Mesenchymal stem cell (in vitro differentiated cells and primary cell): ENCODE data around the gene FIGLA.
A peak's percentile ranks its signal among the peaks of the same experiment; 100 is the strongest.

ENCODE experiments used
- DNase-seq: peaks from one replicate; pipeline ENCODE4 v3.0.0-alpha.2; 2013
- H2AFZ ChIP-seq: one replicate; pipeline ENCODE4 v1.6.1; 2013; ENCODE audit warnings: low read depth, mild to moderate bottlenecking, control low read depth, inconsistent platforms, low read length, moderate library complexity
- H2AK5ac ChIP-seq: 2 replicates; pipeline ENCODE4 v1.6.1; 2013; ENCODE audit warnings: low read length, moderate library complexity, mild to moderate bottlenecking, inconsistent platforms; ENCODE audit not compliant: severe bottlenecking
- H2BK120ac ChIP-seq: one replicate; pipeline ENCODE4 v1.6.1; 2013; ENCODE audit warnings: low read depth, mild to moderate bottlenecking, inconsistent platforms, low read length, moderate library complexity
- H2BK12ac ChIP-seq, 2 experiments: one replicate each; pipeline ENCODE4 v1.6.1; 2013; ENCODE audit warnings: inconsistent platforms in 2 of 2, low read length in 2 of 2, mild to moderate bottlenecking in 2 of 2, moderate library complexity in 2 of 2, control low read depth in 1 of 2
- H2BK15ac ChIP-seq: one replicate; pipeline ENCODE4 v1.6.1; 2013; ENCODE audit warnings: mild to moderate bottlenecking, low read depth, inconsistent platforms; ENCODE audit not compliant: poor library complexity, severe bottlenecking
- H2BK5ac ChIP-seq: 2 replicates; pipeline ENCODE4 v1.6.1; 2013; ENCODE audit warnings: low read depth, mild to moderate bottlenecking, low read length, control low read depth, inconsistent platforms; ENCODE audit not compliant: poor library complexity, severe bottlenecking
- H3K14ac ChIP-seq, 2 experiments: one replicate each; pipeline ENCODE4 v1.6.1; 2013; ENCODE audit warnings: inconsistent platforms in 2 of 2, low read length in 2 of 2, control low read depth in 1 of 2, mild to moderate bottlenecking in 1 of 2, moderate library complexity in 1 of 2
- H3K18ac ChIP-seq, 2 experiments: one replicate each; pipeline ENCODE4 v1.6.1; 2013; ENCODE audit warnings: inconsistent platforms in 2 of 2, low read length in 2 of 2, control low read depth in 1 of 2, low read depth in 1 of 2, mild to moderate bottlenecking in 1 of 2
- H3K23ac ChIP-seq, 2 experiments: one replicate each; pipeline ENCODE4 v1.6.1; 2013; ENCODE audit warnings: inconsistent platforms in 2 of 2, low read length in 2 of 2, mild to moderate bottlenecking in 2 of 2, moderate library complexity in 2 of 2, control low read depth in 1 of 2
- H3K27ac ChIP-seq: 2 replicates; pipeline ENCODE4 v1.5.1; 2013; ENCODE audit warnings: mild to moderate bottlenecking, moderate library complexity, low read length, control low read depth, inconsistent platforms; ENCODE audit not compliant: poor library complexity, severe bottlenecking
- H3K27me3 ChIP-seq, 2 experiments: 2 replicates each; pipeline versions ENCODE4 v1.6.1 to v1.7.0; 2013; ENCODE audit warnings: low read length in 2 of 2, mild to moderate bottlenecking in 2 of 2, moderate library complexity in 2 of 2, control low read depth in 1 of 2, inconsistent platforms in 1 of 2; ENCODE audit not compliant: control insufficient read depth in 1 of 2, insufficient read depth in 1 of 2
- H3K36me3 ChIP-seq, 2 experiments: 2 replicates each; pipeline versions ENCODE4 v1.6.1 to v1.7.0; 2013; ENCODE audit warnings: low read length in 2 of 2, control low read depth in 1 of 2, inconsistent platforms in 1 of 2, low read depth in 1 of 2, mild to moderate bottlenecking in 1 of 2; ENCODE audit not compliant: insufficient read depth in 2 of 2, control insufficient read depth in 1 of 2
- H3K4ac ChIP-seq, 2 experiments: one replicate each; pipeline ENCODE4 v1.6.1; 2013; ENCODE audit warnings: inconsistent platforms in 2 of 2, low read length in 2 of 2, mild to moderate bottlenecking in 2 of 2, moderate library complexity in 2 of 2, control low read depth in 1 of 2, low read depth in 1 of 2
- H3K4me1 ChIP-seq: 2 replicates; pipeline ENCODE4 v1.6.1; 2013; ENCODE audit warnings: low read depth, low read length, control low read depth; ENCODE audit not compliant: control insufficient read depth, insufficient read depth
- H3K4me2 ChIP-seq: 2 replicates; pipeline ENCODE4 v1.6.1; 2013; ENCODE audit warnings: low read length, mild to moderate bottlenecking, inconsistent platforms; ENCODE audit not compliant: poor library complexity, severe bottlenecking
- H3K4me3 ChIP-seq, 2 experiments: 2 replicates each; pipeline versions ENCODE4 v1.5.1 to v1.7.0; 2013; ENCODE audit warnings: low read length in 2 of 2, mild to moderate bottlenecking in 2 of 2, control low read depth in 1 of 2, low read depth in 1 of 2; ENCODE audit not compliant: insufficient read depth in 1 of 2
- H3K79me1 ChIP-seq: replicated peaks from 2 replicates; pipeline ENCODE4 v1.6.1; 2013; ENCODE audit warnings: mild to moderate bottlenecking, control low read depth, low read length, inconsistent platforms; ENCODE audit not compliant: poor library complexity, severe bottlenecking
- H3K9ac ChIP-seq: 2 replicates; pipeline ENCODE4 v1.7.0; 2013; ENCODE audit warnings: mild to moderate bottlenecking, low read length, moderate library complexity
- H3K9me3 ChIP-seq: 2 replicates; pipeline ENCODE4 v1.7.0; 2013; ENCODE audit warnings: mild to moderate bottlenecking, low read length; ENCODE audit not compliant: control insufficient read depth
- H4K8ac ChIP-seq: one replicate; pipeline ENCODE4 v1.6.1; 2013; ENCODE audit warnings: inconsistent platforms, mild to moderate bottlenecking, low read length, moderate library complexity
- H4K91ac ChIP-seq: one replicate; pipeline ENCODE4 v1.6.1; 2013; ENCODE audit warnings: mild to moderate bottlenecking, low read length, inconsistent platforms
- WGBS: methylation state at CpG from one replicate; pipeline ENCODE4 v1.1.7; 2013; ENCODE audit warnings: mixed read lengths; 5-methylcytosine and 5-hydroxymethylcytosine counted together

The FIGLA gene

DNA sequence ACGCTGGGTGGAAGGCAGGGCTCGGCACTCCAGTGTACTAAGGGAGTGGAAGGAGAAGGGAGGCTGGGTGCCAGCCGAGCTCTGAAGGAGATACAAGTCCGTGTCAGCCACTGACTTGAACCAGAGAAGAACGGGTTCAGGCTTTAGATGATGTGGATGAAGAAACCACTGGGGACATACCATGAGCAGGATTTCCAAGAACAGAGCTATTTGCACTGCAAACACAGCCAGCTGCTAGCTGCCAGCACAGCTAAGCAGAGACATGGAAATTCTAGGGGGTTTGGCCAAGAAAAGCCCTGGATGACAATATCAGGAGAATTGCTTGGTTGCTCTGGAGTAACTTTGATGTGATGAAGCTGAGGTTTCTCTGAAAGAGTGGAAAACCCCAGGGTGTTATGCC, 39.9 kb upstream of the FIGLA start:
- Histone ChIP-seq H2BK5ac (no peak overlapping the region), H3K4ac (no peak overlapping the region), H4K91ac (no peak overlapping the region), H3K36me3 (no peaks in the 10 kb centered on the region), H3K9ac (no peak overlapping the region), H3K27ac (no peak overlapping the region), H3K4me3 (peak overlapping the region in 1 of 2 experiments; percentile 10), H3K9me3 (no peaks in the 10 kb centered on the region), H2AFZ (no peak overlapping the region), H2BK15ac (no peak overlapping the region), H3K79me1 (no peaks in the 10 kb centered on the region), H3K27me3 (peaks cover 27 to 44% of the 10 kb centered on the region in 2 experiments), H2BK12ac (no peak overlapping the region), H2BK120ac (no peak overlapping the region), H2AK5ac (no peak overlapping the region), H3K4me2 (no peak overlapping the region), H3K4me1 (no peaks in the 10 kb centered on the region), H3K18ac (no peak overlapping the region), H3K23ac (no peak overlapping the region), H3K14ac (no peak overlapping the region), H4K8ac (no peak overlapping the region)
- no peak for DNase-seq
- 82% methylated on average over 5 of the region's 5 CpGs for WGBS

GRCh38 chr2:70829916-70830315, 39.5 kb upstream of the FIGLA start:
- H3K23ac ChIP-seq, result no peak overlapping the region
- H2BK12ac ChIP-seq, result no peak overlapping the region
- no peak overlapping the region for H2AFZ ChIP-seq
- H3K4me1 ChIP-seq, result no peaks in the 10 kb centered on the region
- DNase-seq, result no peak
- no peak overlapping the region for H2BK5ac ChIP-seq
- H2AK5ac ChIP-seq, result no peak overlapping the region
- H4K8ac ChIP-seq, result no peak overlapping the region
- H3K9me3 ChIP-seq, result no peaks in the 10 kb centered on the region
- no peak overlapping the region for H2BK120ac ChIP-seq
- H3K9ac ChIP-seq, result no peak overlapping the region
- H3K14ac ChIP-seq, result no peak overlapping the region
- H2BK15ac ChIP-seq, result no peak overlapping the region
- no peak overlapping the region for H4K91ac ChIP-seq
- H3K27me3 ChIP-seq, result peaks cover 27 to 43% of the 10 kb centered on the region in 2 experiments
- H3K27ac ChIP-seq, result no peak overlapping the region
- no peak overlapping the region for H3K4me3 ChIP-seq
- no peak overlapping the region for H3K18ac ChIP-seq
- H3K4ac ChIP-seq, result no peak overlapping the region
- no peaks in the 10 kb centered on the region for H3K79me1 ChIP-seq
- no peak overlapping the region for H3K4me2 ChIP-seq
- no peaks in the 10 kb centered on the region for H3K36me3 ChIP-seq
- 63% methylated on average over 1 of the region's 1 CpG for WGBS

DNA sequence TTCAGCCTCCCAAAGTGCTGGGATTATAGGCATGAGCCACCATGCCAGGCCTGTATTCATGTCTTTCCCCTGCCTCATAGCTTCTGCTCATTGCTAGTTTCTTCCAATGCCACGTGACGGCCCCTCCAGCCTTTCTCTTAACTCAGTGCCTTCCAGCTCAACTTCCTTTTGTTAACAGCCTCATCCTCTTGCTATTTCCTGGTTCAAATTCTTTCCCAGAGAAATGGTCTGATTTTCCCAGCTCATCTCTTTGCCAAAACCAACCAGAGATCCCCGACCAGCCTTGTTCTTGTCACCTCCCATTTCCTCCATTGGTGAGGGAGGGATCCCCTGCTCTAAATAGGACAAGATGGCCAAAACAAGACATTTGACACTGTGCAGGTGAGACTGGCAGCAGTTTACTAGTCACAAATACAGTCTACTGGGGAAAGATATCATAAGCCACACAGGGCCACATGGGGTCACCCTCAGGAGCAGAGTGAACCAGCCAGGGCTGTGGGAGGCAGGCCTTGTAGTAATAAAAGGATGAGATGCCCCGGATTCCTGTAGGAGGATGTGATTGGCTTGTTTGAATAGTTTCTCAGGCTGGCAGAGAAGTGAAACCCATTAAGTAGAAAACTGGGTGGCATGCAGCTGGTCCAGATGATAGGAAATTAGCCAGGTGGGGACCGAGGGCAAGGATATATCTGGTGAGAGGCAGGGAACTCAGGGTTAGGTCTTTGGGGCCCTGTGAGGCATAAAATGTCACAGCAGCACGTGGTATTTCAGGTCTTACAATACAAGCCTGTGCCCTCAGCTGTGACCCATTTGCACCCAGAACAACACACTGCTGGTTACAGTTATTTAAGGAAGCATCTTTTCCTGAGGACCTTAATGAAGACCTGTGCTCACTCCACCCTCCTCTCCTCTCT, 38.7 kb upstream of the FIGLA start:
- no peak overlapping the region for H3K4me3 ChIP-seq
- H3K79me1 ChIP-seq, result no peaks in the 10 kb centered on the region
- H3K27me3 ChIP-seq, result peaks cover 27 to 41% of the 10 kb centered on the region in 2 experiments
- H3K4me2 ChIP-seq, result no peak overlapping the region
- no peak overlapping the region for H2AK5ac ChIP-seq
- no peaks in the 10 kb centered on the region for H3K4me1 ChIP-seq
- H2BK15ac ChIP-seq, result no peak overlapping the region
- no peak overlapping the region for H3K4ac ChIP-seq
- no peak overlapping the region for H2BK120ac ChIP-seq
- no peak overlapping the region for H3K27ac ChIP-seq
- H2AFZ ChIP-seq, result no peak overlapping the region
- DNase-seq, result no peak
- no peak overlapping the region for H2BK12ac ChIP-seq
- no peak overlapping the region for H3K18ac ChIP-seq
- no peak overlapping the region for H3K23ac ChIP-seq
- no peak overlapping the region for H3K14ac ChIP-seq
- no peaks in the 10 kb centered on the region for H3K9me3 ChIP-seq
- no peak overlapping the region for H4K8ac ChIP-seq
- 52% methylated on average over 6 of the region's 6 CpGs for WGBS
- H4K91ac ChIP-seq, result no peak overlapping the region
- H3K9ac ChIP-seq, result no peak overlapping the region
- H2BK5ac ChIP-seq, result no peak overlapping the region
- no peaks in the 10 kb centered on the region for H3K36me3 ChIP-seq

DNA sequence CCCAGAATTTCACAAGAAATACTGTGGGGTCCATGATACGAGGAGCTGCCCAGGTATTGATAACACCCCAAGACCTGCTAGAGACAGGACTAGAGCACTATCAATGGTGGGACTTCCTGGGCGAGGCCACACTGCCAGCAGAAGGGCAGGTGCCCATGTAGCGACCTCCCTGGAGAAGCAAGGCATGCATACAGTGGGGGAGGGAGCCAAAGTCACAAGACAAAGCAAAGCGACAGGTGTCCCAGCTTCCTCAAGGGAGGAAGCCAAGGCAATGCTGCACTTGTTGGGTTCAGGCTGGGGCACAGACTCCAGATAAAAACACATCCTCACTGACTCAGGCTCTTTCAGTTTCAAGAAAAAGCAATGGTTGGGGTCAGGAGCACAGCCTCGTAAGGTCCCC, 37.7 kb upstream of the FIGLA start:
- Histone ChIP-seq H3K9ac (no peak overlapping the region), H3K18ac (no peak overlapping the region), H3K4ac (no peak overlapping the region), H3K79me1 (no peaks in the 10 kb centered on the region), H3K9me3 (no peaks in the 10 kb centered on the region), H3K14ac (no peak overlapping the region), H3K27ac (no peak overlapping the region), H3K4me3 (no peak overlapping the region), H4K8ac (no peak overlapping the region), H2BK12ac (no peak overlapping the region), H3K4me1 (no peaks in the 10 kb centered on the region), H3K23ac (no peak overlapping the region), H2BK120ac (no peak overlapping the region), H2AFZ (no peak overlapping the region), H2BK15ac (no peak overlapping the region), H2AK5ac (no peak overlapping the region), H3K27me3 (peaks cover 31 to 37% of the 10 kb centered on the region in 2 experiments), H3K4me2 (no peak overlapping the region), H2BK5ac (no peak overlapping the region), H4K91ac (no peak overlapping the region), H3K36me3 (no peaks in the 10 kb centered on the region)
- DNase-seq, result no peak
- 55% methylated on average over 5 of the region's 5 CpGs for WGBS
